Stimulated activated naive CD8-positive, alpha-beta T cell treated with anti-CD3 and anti-CD28 coated beads, Interleukin-15, amount 100 ng/mL, for 72 hours (primary cell): Measurements from ENCODE around the gene GRIN2D.

ENCODE experiments used
- ATAC-seq: fragments of 150-1000 bp; cut with Tn5 transposase; 2 replicates; pipeline ENCODE4 v1.10.0; 2021; ENCODE audit warnings: mild to moderate bottlenecking, moderate library complexity
- DNase-seq, 2 donors: peaks; one replicate each; pipeline ENCODE4 v3.0.0; 2021 to 2022
- H3K27ac Mint-ChIP-seq, 2 donors: one replicate each; pipeline ENCODE4 v1.8.0; 2022; ENCODE audit warnings: mild to moderate bottlenecking in 2 of 2, mixed read lengths in 2 of 2, moderate library complexity in 2 of 2
- H3K27me3 Mint-ChIP-seq: one replicate; pipeline ENCODE4 v1.8.0; 2022; ENCODE audit warnings: mixed read lengths
- H3K4me1 Mint-ChIP-seq: one replicate; pipeline ENCODE4 v1.8.0; 2022; ENCODE audit warnings: mild to moderate bottlenecking, mixed read lengths
- H3K4me3 Mint-ChIP-seq, 2 donors: one replicate each; pipeline ENCODE4 v1.8.0; 2022; ENCODE audit warnings: mild to moderate bottlenecking in 2 of 2, mixed read lengths in 2 of 2, moderate library complexity in 1 of 2
- H3K9me3 Mint-ChIP-seq, 2 donors: one replicate each; pipeline ENCODE4 v1.8.0; 2022; ENCODE audit warnings: mixed read lengths in 2 of 2

Gene GRIN2D

GRCh38 chr19:48400018-48400742 lies 6.7 kb downstream of the GRIN2D start:
- Mint-ChIP-seq H3K27ac (no peak overlapping the region), H3K27me3 (peaks cover 30% of the 10 kb centered on the region), H3K9me3 (peaks cover 0 to 4% of the 10 kb centered on the region in 2 donors), H3K4me3 (peak overlapping the region in 1 of 2 donors; percentile 21), H3K4me1 (peaks cover 46% of the 10 kb centered on the region)
- ATAC-seq (no peak), DNase-seq (no peak)

DNA sequence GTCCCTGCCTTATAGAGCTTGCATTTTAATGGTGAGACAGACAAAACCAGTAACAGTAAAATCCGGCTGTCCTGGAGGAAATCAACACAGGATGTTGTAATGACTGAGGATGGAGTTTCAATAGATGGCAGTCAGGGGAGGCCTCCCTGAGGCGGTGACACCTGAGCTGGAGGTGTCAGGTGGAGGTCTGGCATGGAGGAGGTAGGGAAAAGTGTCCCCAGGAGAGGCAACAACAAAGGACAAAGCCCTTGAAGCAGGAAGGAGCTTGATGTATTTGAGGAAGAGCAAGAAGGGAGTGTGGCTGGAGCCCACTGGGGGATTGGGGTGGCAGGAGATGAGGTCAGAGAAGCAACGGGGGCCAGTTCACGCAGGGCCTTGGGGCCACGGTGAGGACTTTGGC lies 7.8 kb downstream of the GRIN2D start:
- Mint-ChIP-seq H3K27me3 (peaks cover 26% of the 10 kb centered on the region), H3K27ac (no peak overlapping the region), H3K9me3 (peaks cover 0 to 4% of the 10 kb centered on the region in 2 donors), H3K4me3 (no peak overlapping the region), H3K4me1 (peaks cover 39% of the 10 kb centered on the region)
- no peak for DNase-seq
- ATAC-seq, result no peak

DNA sequence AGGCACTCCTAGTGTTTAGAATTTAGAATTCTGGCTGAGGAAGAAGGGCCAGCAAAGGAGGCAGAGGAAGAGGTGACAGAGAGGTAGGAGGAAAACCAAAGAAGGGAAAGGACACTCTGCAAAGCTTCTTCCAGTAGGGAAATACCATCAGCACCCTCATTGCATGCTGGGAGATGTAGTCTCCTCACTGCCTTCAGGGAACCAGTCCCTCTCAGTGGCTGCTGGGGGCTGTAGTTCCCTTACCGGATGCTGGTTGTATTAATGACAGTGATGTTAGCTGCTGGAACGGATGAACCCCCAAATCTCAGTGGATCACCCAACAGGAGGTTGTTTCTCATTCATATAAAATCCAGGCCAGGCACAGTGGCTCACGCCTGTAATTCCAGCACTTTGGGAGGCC lies 10.1 kb downstream of the GRIN2D start:
- DNase-seq (peak in 1 of 2 donors; percentile 59), ATAC-seq (peak; percentile 84)
- Mint-ChIP-seq H3K27ac (no peak overlapping the region), H3K4me1 (peaks cover 25% of the 10 kb centered on the region), H3K27me3 (peaks cover 18% of the 10 kb centered on the region), H3K9me3 (peaks cover 0 to 4% of the 10 kb centered on the region in 2 donors), H3K4me3 (no peak overlapping the region)

GRCh38 chr19:48405010-48405659 lies 11.7 kb downstream of the GRIN2D start:
- Mint-ChIP-seq H3K4me3 (no peak overlapping the region), H3K9me3 (no peaks in the 10 kb centered on the region), H3K4me1 (peaks cover 11% of the 10 kb centered on the region), H3K27me3 (peaks cover 18% of the 10 kb centered on the region), H3K27ac (no peak overlapping the region)
- no peak for DNase-seq
- no peak for ATAC-seq

GRCh38 chr19:48405850-48406249 lies 12.4 kb downstream of the GRIN2D start:
- H3K9me3 Mint-ChIP-seq, result no peaks in the 10 kb centered on the region
- H3K4me3 Mint-ChIP-seq, result no peak overlapping the region
- ATAC-seq (no peak), DNase-seq (no peak)
- peaks cover 11% of the 10 kb centered on the region for H3K4me1 Mint-ChIP-seq
- no peak overlapping the region for H3K27ac Mint-ChIP-seq
- H3K27me3 Mint-ChIP-seq, result peaks cover 18% of the 10 kb centered on the region

GRCh38 chr19:48413879-48414587 lies 20.6 kb downstream of the GRIN2D start:
- H3K27me3 Mint-ChIP-seq, result peaks cover 53% of the 10 kb centered on the region
- ATAC-seq (no peak), DNase-seq (no peak)
- no peaks in the 10 kb centered on the region for H3K9me3 Mint-ChIP-seq
- peak overlapping the region in 1 of 2 donors; percentile 83 for H3K4me3 Mint-ChIP-seq
- no peak overlapping the region for H3K27ac Mint-ChIP-seq
- H3K4me1 Mint-ChIP-seq, result peaks cover 41% of the 10 kb centered on the region

DNA sequence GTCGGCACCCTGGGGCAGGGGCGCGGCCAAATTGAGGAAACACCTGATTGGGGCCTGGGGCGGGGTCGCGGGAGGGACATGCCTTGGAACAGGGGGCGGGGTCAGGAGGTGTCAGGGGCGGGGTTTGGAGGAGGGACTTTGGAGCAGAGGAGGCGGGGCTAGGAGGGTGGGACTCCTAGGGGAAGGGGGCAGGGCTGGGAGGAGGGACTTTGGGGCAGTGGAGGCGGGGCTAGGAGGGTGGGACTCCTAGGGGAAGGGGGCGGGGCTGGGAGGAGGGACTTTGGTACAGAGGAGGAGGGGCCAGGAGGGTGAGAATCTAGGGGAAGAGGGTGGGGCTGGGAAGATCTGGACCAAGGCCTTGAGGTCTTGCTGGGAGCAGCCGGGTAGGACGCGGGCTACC lies 21.9 kb downstream of the GRIN2D start:
- ATAC-seq (peak; percentile 46), DNase-seq (peak; percentile 62 to 67)
- H3K27me3 Mint-ChIP-seq, result peaks cover 53% of the 10 kb centered on the region
- peaks cover 47% of the 10 kb centered on the region for H3K4me1 Mint-ChIP-seq
- no peaks in the 10 kb centered on the region for H3K9me3 Mint-ChIP-seq
- H3K27ac Mint-ChIP-seq, result no peak overlapping the region
- H3K4me3 Mint-ChIP-seq, result peak overlapping the region; percentile 77 to 83

- DNase-seq, result no peak
- Mint-ChIP-seq H3K4me1 (peaks cover 47% of the 10 kb centered on the region), H3K27me3 (peaks cover 53% of the 10 kb centered on the region), H3K9me3 (no peaks in the 10 kb centered on the region), H3K4me3 (peak overlapping the region; percentile 77 to 83), H3K27ac (no peak overlapping the region)
- ATAC-seq, result no peak
These were observed 22.3 kb downstream of the GRIN2D start for GRCh38 chr19:48415806-48416221.

DNA sequence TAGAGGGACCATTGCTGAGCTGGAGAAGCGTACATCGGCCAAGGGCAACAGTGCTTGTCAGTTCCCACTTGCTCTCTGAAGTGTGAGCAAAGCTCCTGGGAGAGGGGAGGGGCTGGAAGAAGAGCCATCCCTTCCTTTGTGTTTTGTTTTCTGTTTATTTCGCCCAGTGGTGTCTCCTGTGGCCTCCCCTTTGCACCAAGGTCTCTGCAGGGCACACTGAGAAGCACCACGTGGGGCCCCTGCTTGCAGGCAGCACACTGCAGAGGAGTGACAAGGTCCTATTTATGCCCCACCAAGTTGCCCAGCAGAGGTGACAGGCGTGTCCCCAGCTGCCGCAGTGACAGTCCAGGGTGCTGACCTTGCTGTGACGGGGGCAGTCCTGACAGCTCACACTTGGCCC lies 24.0 kb downstream of the GRIN2D start:
- no peak for DNase-seq
- no peak overlapping the region for H3K4me3 Mint-ChIP-seq
- no peaks in the 10 kb centered on the region for H3K9me3 Mint-ChIP-seq
- peaks cover 53% of the 10 kb centered on the region for H3K27me3 Mint-ChIP-seq
- ATAC-seq, result no peak
- peaks cover 47% of the 10 kb centered on the region for H3K4me1 Mint-ChIP-seq
- no peak overlapping the region for H3K27ac Mint-ChIP-seq

GRCh38 chr19:48418317-48419064 lies 25.0 kb downstream of the GRIN2D start:
- peak in 1 of 2 donors; percentile 43 for DNase-seq
- Mint-ChIP-seq H3K4me3 (peak overlapping the region; percentile 75 to 86), H3K27me3 (peaks cover 50% of the 10 kb centered on the region), H3K4me1 (peaks cover 45% of the 10 kb centered on the region), H3K9me3 (no peaks in the 10 kb centered on the region), H3K27ac (peak overlapping the region; percentile 90 to 93)
- peak; percentile 58 for ATAC-seq

- Mint-ChIP-seq H3K27ac (peak overlapping the region; percentile 90 to 93), H3K9me3 (no peaks in the 10 kb centered on the region), H3K4me1 (peaks cover 37% of the 10 kb centered on the region), H3K27me3 (peaks cover 42% of the 10 kb centered on the region), H3K4me3 (peak overlapping the region; percentile 75 to 86)
- ATAC-seq (peak; percentile 92), DNase-seq (peak; percentile 78 to 89)
These were observed 25.9 kb downstream of the GRIN2D start for GRCh38 chr19:48419158-48419920.

DNA sequence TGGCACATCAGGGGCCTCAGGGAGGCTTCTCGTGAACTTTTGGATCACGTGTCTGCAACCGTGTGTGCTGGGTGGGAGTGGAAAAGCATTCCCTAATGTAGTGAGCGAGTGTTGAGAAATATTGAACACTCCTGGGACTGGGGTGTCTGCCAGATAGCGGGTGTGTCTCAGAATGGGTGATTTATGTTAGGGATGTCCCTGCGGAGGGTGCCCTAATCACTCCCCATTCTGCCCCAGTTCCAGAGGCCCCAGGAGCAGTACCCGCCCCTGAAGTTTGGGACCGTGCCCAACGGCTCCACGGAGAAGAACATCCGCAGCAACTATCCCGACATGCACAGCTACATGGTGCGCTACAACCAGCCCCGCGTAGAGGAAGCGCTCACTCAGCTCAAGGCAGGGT lies 28.1 kb downstream of the GRIN2D start:
- Mint-ChIP-seq H3K4me3 (no peak overlapping the region), H3K27ac (no peak overlapping the region), H3K4me1 (peaks cover 27% of the 10 kb centered on the region), H3K27me3 (peaks cover 24% of the 10 kb centered on the region), H3K9me3 (no peaks in the 10 kb centered on the region)
- ATAC-seq, result no peak
- no peak for DNase-seq

DNA sequence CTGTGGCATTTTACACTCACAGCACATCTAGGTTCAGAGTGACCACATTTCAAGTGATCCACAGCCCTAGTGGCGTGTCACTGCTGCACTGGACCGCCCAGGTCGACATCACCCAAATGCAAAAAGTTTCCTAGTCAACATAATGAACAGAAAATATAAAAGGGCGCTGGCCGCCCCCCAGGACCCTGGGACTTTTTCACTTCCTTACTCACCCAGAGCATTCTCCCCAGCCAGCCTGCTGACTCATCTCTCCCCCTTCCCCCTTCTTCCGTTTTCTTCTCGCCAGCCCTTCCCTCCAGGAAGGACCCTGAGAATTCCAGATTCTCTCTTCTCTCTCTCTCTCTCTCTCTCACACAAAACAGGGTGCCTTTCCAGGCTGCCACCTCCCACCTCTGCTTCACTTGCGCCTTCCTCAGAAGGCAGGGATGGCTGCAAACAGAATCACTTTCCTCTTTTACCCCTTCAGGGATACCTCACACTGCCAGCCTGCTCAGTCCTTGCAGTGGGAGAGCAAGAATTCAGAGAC lies 31.3 kb downstream of the GRIN2D start:
- Mint-ChIP-seq H3K4me3 (peak overlapping the region; percentile 17 to 60), H3K27ac (peak overlapping the region in 1 of 2 donors; percentile 80)
- no peak for ATAC-seq

GRCh38 chr19:48428670-48429069 lies 35.2 kb downstream of the GRIN2D start:
- Mint-ChIP-seq H3K27ac (peak overlapping the region in 1 of 2 donors; percentile 33), H3K4me1 (peaks cover 9% of the 10 kb centered on the region), H3K9me3 (no peaks in the 10 kb centered on the region), H3K4me3 (no peak overlapping the region), H3K27me3 (no peaks in the 10 kb centered on the region)
- no peak for DNase-seq
- no peak for ATAC-seq

More for the DNA sequence above, 31.3 kb downstream of the GRIN2D start:
- no peak for DNase-seq
- Mint-ChIP-seq H3K27me3 (no peaks in the 10 kb centered on the region), H3K4me1 (peaks cover 9% of the 10 kb centered on the region), H3K9me3 (no peaks in the 10 kb centered on the region)
